T-cell (primary cell): Measurements from ENCODE around the gene FAM193A. TPM values are rescaled to one million over a fixed set of nuclear protein-coding genes. Genes with fewer than 3 reads are reported as not detected.
"Not testable (repeated sequence)": the region's sequence is repeated elsewhere in the genome, so short reads cannot be mapped to it uniquely, and the experiment has no call there.

Source experiments
- ATAC-seq, 4 experiments: fragments of 200-7000 bp in 3 of 4; fragments of 150-1000 bp in 1 of 4; cut with Tn5 transposase; replicated peaks in 1 of 4; 1 replicate in 3 of 4; 2 replicates in 1 of 4; pipeline ENCODE4 v1.10.0; 2021; ENCODE audit warnings: moderate library complexity in 3 of 4, mild to moderate bottlenecking in 2 of 4, moderate number of reproducible peaks in 1 of 4
- CTCF ChIA-PET, 2 donors: fragments of 300-600 bp; sonication (Branson Sonifier 250); formaldehyde crosslinking; loops; one replicate each; lab custom pipeline; 2022; ENCODE audit warnings: antibody characterized with exemption in 2 of 2; lab: Charles Lee
- POLR2A ChIA-PET, 2 donors: fragments of 300-600 bp; sonication (Branson Sonifier 250); formaldehyde crosslinking; loops; one replicate each; lab custom pipeline; 2022; ENCODE audit warnings: antibody characterized with exemption in 2 of 2; lab: Charles Lee
- DNase-seq, 35 experiments: peaks; one replicate each; pipeline versions ENCODE4 v3.0.0 to v3.0.0-alpha.2; 2013 to 2023
- H3K27ac ChIP-seq: one replicate; pipeline ENCODE4 v1.5.1; 2013; ENCODE audit warnings: low read length
- H3K27me3 ChIP-seq, 2 experiments: replicated peaks in 1 of 2; 1 replicate in 1 of 2; 2 replicates in 1 of 2; pipeline versions ENCODE4 v1.6.1 to v1.7.0; 2013; ENCODE audit warnings: low read length in 1 of 2, mixed read lengths in 1 of 2; ENCODE audit not compliant: control insufficient read depth in 2 of 2, insufficient read depth in 2 of 2; ENCODE audit errors: extremely low read depth in 1 of 2
- H3K36me3 ChIP-seq, 2 donors: 1 replicate in 1 of 2; 2 replicates in 1 of 2; pipeline versions ENCODE4 v1.6.1 to v1.7.0; 2013; ENCODE audit warnings: low read length in 1 of 2; ENCODE audit not compliant: control insufficient read depth in 2 of 2, insufficient read depth in 1 of 2; ENCODE audit errors: extremely low read depth in 1 of 2
- H3K4me1 ChIP-seq, 2 experiments: 1 replicate in 1 of 2; 2 replicates in 1 of 2; pipeline versions ENCODE4 v1.6.1 to v1.7.0; 2013; ENCODE audit warnings: low read length in 2 of 2, mixed read lengths in 1 of 2; ENCODE audit not compliant: insufficient read depth in 2 of 2, control insufficient read depth in 1 of 2; ENCODE audit errors: extremely low read depth in 1 of 2
- H3K4me3 ChIP-seq, 2 donors: 1 replicate in 1 of 2; 2 replicates in 1 of 2; pipeline versions ENCODE4 v1.5.1 to v1.7.0; 2013; ENCODE audit warnings: mild to moderate bottlenecking in 2 of 2, low read length in 1 of 2, moderate library complexity in 1 of 2; ENCODE audit not compliant: control insufficient read depth in 1 of 2; ENCODE audit errors: extremely low read depth in 1 of 2
- H3K9me3 ChIP-seq: 2 replicates; pipeline ENCODE4 v1.7.0; 2013
- H3K27ac Mint-ChIP-seq, 2 donors: one replicate each; pipeline ENCODE4 v1.8.0; 2020 to 2021; ENCODE audit warnings: mild to moderate bottlenecking in 2 of 2, mixed read lengths in 2 of 2
- H3K27me3 Mint-ChIP-seq, 2 donors: one replicate each; pipeline ENCODE4 v1.8.0; 2021 to 2022; ENCODE audit warnings: mixed read lengths in 2 of 2
- H3K36me3 Mint-ChIP-seq: one replicate; pipeline ENCODE4 v1.8.0; 2021; ENCODE audit warnings: mixed read lengths
- H3K4me1 Mint-ChIP-seq, 3 donors: one replicate each; pipeline ENCODE4 v1.8.0; 2020 to 2022; ENCODE audit warnings: mixed read lengths in 3 of 3, mild to moderate bottlenecking in 1 of 3
- H3K4me3 Mint-ChIP-seq, 3 donors: one replicate each; pipeline ENCODE4 v1.8.0; 2020 to 2022; ENCODE audit warnings: mild to moderate bottlenecking in 3 of 3, mixed read lengths in 3 of 3, moderate library complexity in 3 of 3
- H3K9me3 Mint-ChIP-seq, 3 donors: one replicate each; pipeline ENCODE4 v1.8.0; 2020 to 2022; ENCODE audit warnings: mixed read lengths in 3 of 3
- WGBS: methylation state at CpG from one replicate; pipeline ENCODE4 v1.1.5; 2013; ENCODE audit warnings: missing lambda C conversion rate; ENCODE audit not compliant: insufficient coverage; 5-methylcytosine and 5-hydroxymethylcytosine counted together
- total RNA-seq, 35 experiments: library from RNA in 6 of 35; stranded (reverse) in 6 of 35; fragments of 120-200 nt in 1 of 35; gene quantifications; one replicate each; pipeline versions ENCODE4 v1.2.1 to v1.2.4 and lab custom pipeline; 2013 to 2026

FAM193A gene
- total RNA-seq, 5 donors from 2014 or later (not counting 1 experiment from before 2014, with no cell fraction given): 41.6 to 46.8 (median 45.2) TPM

DNA sequence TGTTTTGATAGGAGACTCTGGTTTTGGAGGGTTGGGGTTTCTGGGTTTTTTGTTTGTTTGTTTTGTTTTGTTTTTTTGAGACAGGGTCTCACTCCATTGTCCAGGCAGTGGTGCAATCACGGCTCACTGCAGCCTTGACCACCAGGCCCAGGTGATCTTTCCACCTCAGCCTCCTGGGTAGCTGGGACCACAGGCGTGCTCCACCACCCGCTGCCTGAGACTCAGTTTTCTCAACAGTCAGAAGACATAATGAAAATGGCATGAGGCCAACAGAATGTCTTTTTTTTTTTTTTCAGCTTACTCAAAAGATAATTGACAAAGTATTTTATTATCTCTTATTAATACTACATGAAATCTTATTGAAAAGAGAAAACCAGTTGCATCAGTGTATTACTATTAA lies 187.3 kb downstream of the FAM193A start:
- DNase-seq: no peak
- Mint-ChIP-seq H3K36me3 (peaks cover 19% of the 10 kb centered on the region), H3K27me3 (no peaks in the 10 kb centered on the region), H3K4me1 (peaks cover 17 to 21% (median 19%) of the 10 kb centered on the region in 3 donors), H3K9me3 (no peaks in the 10 kb centered on the region), H3K27ac (peak overlapping the region; percentile 80 to 88), H3K4me3 (peak overlapping the region in 1 of 3 donors; percentile 4)
- no peak for ATAC-seq
- H3K9me3 ChIP-seq: no peaks in the 10 kb centered on the region
- peaks cover 2 to 10% of the 10 kb centered on the region in 2 experiments for H3K4me1 ChIP-seq
- no peaks in the 10 kb centered on the region for H3K27me3 ChIP-seq
- CTCF ChIA-PET: interaction anchor here in 1 of 2 donors (0.8 kb wide), 1 partner anchor 11 kb away, joined by 3 read pairs; no protein-coding TSS in a partner anchor
- WGBS: 100% methylated on average over 2 of the region's 3 CpGs
- POLR2A ChIA-PET: interaction anchor here in 1 of 2 donors (0.5 kb wide), 1 partner anchor 250 kb away, joined by 3 read pairs; no protein-coding TSS in a partner anchor
- no peak overlapping the region for H3K27ac ChIP-seq
- H3K4me3 ChIP-seq: no peak overlapping the region
- H3K36me3 ChIP-seq: peaks cover 0 to 34% of the 10 kb centered on the region in 2 donors

DNA sequence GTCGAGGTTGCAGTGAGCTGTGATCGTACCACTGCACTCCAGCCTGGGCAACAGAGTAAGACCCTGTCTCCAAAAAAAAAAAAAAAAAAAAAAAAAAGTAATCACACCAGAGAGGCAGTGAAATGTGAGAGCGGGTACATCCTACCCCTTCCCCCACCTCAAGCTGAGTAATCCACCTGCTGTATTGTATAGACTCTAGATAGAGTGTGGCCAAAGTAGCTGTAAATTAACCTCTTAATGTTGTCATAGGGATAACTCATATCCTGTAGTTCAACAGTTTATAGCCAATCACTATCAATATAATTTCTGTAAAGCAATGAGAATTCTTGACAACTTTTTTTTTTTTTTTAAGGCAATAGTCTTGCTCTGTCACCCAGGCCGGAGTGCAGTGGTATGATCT lies 188.9 kb downstream of the FAM193A start:
- no peaks in the 10 kb centered on the region for H3K9me3 Mint-ChIP-seq
- no peaks in the 10 kb centered on the region for H3K9me3 ChIP-seq
- peaks cover 17 to 21% (median 19%) of the 10 kb centered on the region in 3 donors for H3K4me1 Mint-ChIP-seq
- no peak for DNase-seq
- H3K4me3 ChIP-seq: no peak overlapping the region
- no peaks in the 10 kb centered on the region for H3K27me3 ChIP-seq
- no peaks in the 10 kb centered on the region for H3K27me3 Mint-ChIP-seq
- H3K36me3 ChIP-seq: peaks cover 0 to 25% of the 10 kb centered on the region in 2 donors
- peaks cover 22% of the 10 kb centered on the region for H3K36me3 Mint-ChIP-seq
- no CpG with 5 or more reads among the region's 4 CpGs for WGBS
- CTCF ChIA-PET: interaction anchor here (0.7 kb wide), 2 partner anchors 21 to 502 kb away, joined by 5 to 8 read pairs; no protein-coding TSS in a partner anchor
- ATAC-seq: no peak
- peaks cover 2 to 10% of the 10 kb centered on the region in 2 experiments for H3K4me1 ChIP-seq
- H3K27ac Mint-ChIP-seq: no peak overlapping the region
- H3K27ac ChIP-seq: no peak overlapping the region
- POLR2A ChIA-PET: interaction anchor here (0.5 to 0.7 kb wide), 2 partner anchors 93 to 254 kb away, joined by 3 read pairs; no protein-coding TSS in a partner anchor
- H3K4me3 Mint-ChIP-seq: no peak overlapping the region

DNA sequence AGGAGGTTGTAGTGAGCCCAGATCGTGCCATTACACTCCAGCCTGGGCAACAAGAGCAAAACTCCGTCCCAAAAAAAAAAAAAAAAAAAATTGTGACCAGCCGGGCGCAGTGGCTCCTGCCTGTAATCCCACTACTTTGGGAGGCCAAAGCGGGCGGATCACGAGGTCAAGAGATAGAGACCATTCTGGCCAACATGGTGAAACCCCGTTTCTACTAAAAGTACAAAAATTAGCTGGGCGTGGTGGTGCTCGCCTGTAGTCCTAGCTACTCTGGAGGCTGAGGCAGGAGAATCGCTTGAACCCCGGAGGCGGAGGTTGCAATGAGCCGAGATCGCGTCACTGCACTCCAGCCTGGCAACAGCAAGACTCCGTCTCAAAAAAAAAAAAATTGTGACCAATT lies 190.4 kb downstream of the FAM193A start:
- POLR2A ChIA-PET: interaction anchor here in 1 of 2 donors (0.7 kb wide), 1 partner anchor 182 kb away, joined by 8 read pairs; no protein-coding TSS in a partner anchor
- H3K27ac Mint-ChIP-seq, H3K27me3 Mint-ChIP-seq, H3K4me3 ChIP-seq, H3K27me3 ChIP-seq, ATAC-seq, H3K4me3 Mint-ChIP-seq, H3K27ac ChIP-seq, H3K9me3 ChIP-seq, CTCF ChIA-PET, DNase-seq, H3K9me3 Mint-ChIP-seq, H3K4me1 ChIP-seq: not testable (repeated sequence)
- peaks cover under 1 to 19% of the 10 kb centered on the region in 2 donors for H3K36me3 ChIP-seq
- WGBS: 99% methylated on average over 10 of the region's 17 CpGs
- peaks cover 23% of the 10 kb centered on the region for H3K36me3 Mint-ChIP-seq
- peaks cover 17 to 21% (median 19%) of the 10 kb centered on the region in 3 donors for H3K4me1 Mint-ChIP-seq

DNA sequence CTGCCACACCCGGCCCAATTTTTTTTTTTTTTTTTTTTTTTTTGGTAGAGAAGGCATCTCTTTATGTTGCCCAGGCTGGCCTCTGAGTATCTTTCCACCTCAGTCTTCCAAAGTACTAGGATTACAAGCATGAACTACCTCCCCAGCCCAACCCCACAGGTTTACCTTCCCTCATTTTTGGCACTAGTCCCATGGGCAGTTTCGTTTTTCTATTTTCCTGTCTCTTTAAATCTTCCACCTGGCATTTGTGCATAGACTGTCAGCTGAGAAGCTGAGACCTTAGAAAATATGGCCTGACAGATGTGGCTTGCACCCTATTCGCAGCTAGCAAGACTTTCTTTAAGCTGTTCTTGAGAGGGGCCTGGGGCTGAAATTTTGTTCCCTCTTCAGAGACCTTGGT lies 191.8 kb downstream of the FAM193A start:
- H3K4me1 Mint-ChIP-seq: peaks cover 10 to 14% (median 12%) of the 10 kb centered on the region in 3 donors
- CTCF ChIA-PET: interaction anchor here in 1 of 2 donors (0.6 to 0.7 kb wide), 2 partner anchors 17 to 29 kb away, joined by 4 to 5 read pairs; no protein-coding TSS in a partner anchor
- POLR2A ChIA-PET: no interaction called here
- Histone ChIP-seq H3K4me3 (no peak overlapping the region), H3K4me1 (peaks cover 2 to 8% of the 10 kb centered on the region in 2 experiments), H3K27ac (no peak overlapping the region), H3K27me3 (no peaks in the 10 kb centered on the region), H3K36me3 (peaks cover 10 to 26% of the 10 kb centered on the region in 2 donors), H3K9me3 (no peaks in the 10 kb centered on the region)
- ATAC-seq (no peak), DNase-seq (no peak)
- no peaks in the 10 kb centered on the region for H3K9me3 Mint-ChIP-seq
- H3K36me3 Mint-ChIP-seq: peaks cover 29% of the 10 kb centered on the region
- H3K27me3 Mint-ChIP-seq: no peaks in the 10 kb centered on the region
- H3K4me3 Mint-ChIP-seq: no peak overlapping the region
- no peak overlapping the region for H3K27ac Mint-ChIP-seq
- WGBS: 100% methylated on average over 1 of the region's 3 CpGs

DNA sequence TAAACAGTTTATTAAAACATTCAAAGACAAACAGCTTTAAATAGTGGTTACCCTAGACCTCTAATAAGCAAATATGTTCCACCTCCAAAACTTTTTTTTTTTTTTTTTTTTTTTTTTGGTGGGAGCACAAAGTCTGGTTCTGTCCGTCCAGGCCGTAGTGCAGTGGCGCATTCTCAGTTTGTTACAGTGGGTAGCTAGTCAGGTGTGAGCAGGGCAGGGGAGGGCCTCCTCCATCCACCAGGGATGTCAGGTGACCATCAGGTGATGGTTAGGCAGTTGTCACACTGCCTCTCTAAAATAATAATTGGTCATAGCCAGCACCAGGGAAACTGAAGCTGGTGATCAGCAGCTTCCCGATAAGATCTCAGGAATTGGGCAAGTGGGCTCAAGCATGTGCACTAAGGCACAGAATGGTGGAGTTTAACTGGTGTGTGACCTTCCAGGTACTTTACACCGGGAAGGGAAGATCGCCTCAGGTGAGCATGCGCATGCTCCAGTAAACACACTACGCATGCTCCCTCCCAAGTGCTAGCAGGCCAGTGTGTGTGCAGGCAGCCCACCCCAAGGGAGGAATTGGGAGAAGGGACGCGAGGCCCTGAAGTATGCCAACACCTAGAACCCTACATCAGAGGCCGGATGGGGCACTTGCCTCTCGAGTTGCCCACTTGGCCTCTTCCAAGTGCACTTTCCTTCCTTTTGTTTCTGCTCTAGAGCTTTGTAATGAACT lies 192.5 kb downstream of the FAM193A start:
- H3K36me3 ChIP-seq: peaks cover 13 to 28% of the 10 kb centered on the region in 2 donors
- no peaks in the 10 kb centered on the region for H3K9me3 ChIP-seq
- CTCF ChIA-PET: interaction anchor here in 1 of 2 donors (0.7 kb wide), 1 partner anchor 30 kb away, joined by 5 read pairs; no protein-coding TSS in a partner anchor
- peaks cover 29% of the 10 kb centered on the region for H3K36me3 Mint-ChIP-seq
- no peak overlapping the region for H3K27ac ChIP-seq
- H3K4me3 ChIP-seq: no peak overlapping the region
- 95% methylated on average over 6 of the region's 12 CpGs for WGBS
- POLR2A ChIA-PET: interaction anchor here in 1 of 2 donors (0.6 kb wide), 1 partner anchor 594 kb away, joined by 3 read pairs; no protein-coding TSS in a partner anchor
- peaks cover 7 to 10% (median 7%) of the 10 kb centered on the region in 3 donors for H3K4me1 Mint-ChIP-seq
- ATAC-seq: no peak
- H3K9me3 Mint-ChIP-seq: no peaks in the 10 kb centered on the region
- H3K4me1 ChIP-seq: peaks cover 2% of the 10 kb centered on the region in 2 experiments
- no peaks in the 10 kb centered on the region for H3K27me3 Mint-ChIP-seq
- no peak overlapping the region for H3K4me3 Mint-ChIP-seq
- no peak for DNase-seq
- H3K27me3 ChIP-seq: no peaks in the 10 kb centered on the region
- H3K27ac Mint-ChIP-seq: no peak overlapping the region

DNA sequence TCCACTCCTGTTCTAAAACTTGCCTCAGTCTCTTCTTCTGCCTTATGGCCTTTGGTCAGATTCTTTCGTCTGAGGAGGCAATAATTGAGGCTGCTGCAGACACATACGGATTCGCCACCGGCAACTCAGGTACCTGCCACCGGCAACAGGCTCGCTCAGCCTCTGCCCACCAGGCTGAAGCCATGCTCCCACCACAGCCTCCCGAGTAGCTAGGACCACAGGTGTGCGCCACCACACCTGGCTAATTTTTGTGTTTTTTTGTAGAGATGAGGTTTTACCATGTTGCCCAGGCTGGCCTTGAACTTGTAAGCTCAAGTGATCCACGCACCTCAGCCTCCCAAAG lies 193.1 kb downstream of the FAM193A start:
- H3K36me3 Mint-ChIP-seq: peaks cover 30% of the 10 kb centered on the region

More for the DNA sequence above, 193.1 kb downstream of the FAM193A start:
- Mint-ChIP-seq H3K9me3 (peaks cover 0 to 1% (median 0%) of the 10 kb centered on the region in 3 donors), H3K27ac (no peak overlapping the region), H3K4me3 (no peak overlapping the region), H3K27me3 (no peaks in the 10 kb centered on the region), H3K4me1 (peaks cover 1 to 4% (median 2%) of the 10 kb centered on the region in 3 donors)
- Histone ChIP-seq H3K36me3 (peaks cover 13 to 28% of the 10 kb centered on the region in 2 donors), H3K4me3 (no peak overlapping the region), H3K9me3 (no peaks in the 10 kb centered on the region), H3K4me1 (peaks cover 0 to under 1% of the 10 kb centered on the region in 2 experiments), H3K27me3 (no peaks in the 10 kb centered on the region), H3K27ac (no peak overlapping the region)
- ATAC-seq (no peak), DNase-seq (no peak)
- WGBS: no CpG with 5 or more reads among the region's 9 CpGs
- ChIA-PET CTCF (no interaction called here), POLR2A (no interaction called here)
